ENCODE results near the gene EXOC6B.

EXOC6B gene

GRCh38 chr2:72815655-72816278 lies 10.1 kb downstream of the EXOC6B start:
- 83 to 89% methylated on average over 13 of the region's 13 CpGs for WGBS, 2 experiments

GRCh38 chr2:72813841-72814240 lies 12.0 kb downstream of the EXOC6B start:
- Histone ChIP-seq H3K4me1 (ENCODE audit: control insufficient read depth, insufficient read depth, low read length) (no peaks in the 10 kb centered on the region), H3K27me3 (ENCODE audit: control insufficient read depth, insufficient read depth, low read length, poor library complexity, severe bottlenecking) (no peaks in the 10 kb centered on the region), H3K27ac (ENCODE audit: insufficient read depth, low read depth, low read length, poor library complexity, severe bottlenecking) (no peak overlapping the region), H3K9me3 (ENCODE audit: control insufficient read depth, low read length) (no peaks in the 10 kb centered on the region), H3K4me3 (ENCODE audit: insufficient read depth, low read depth, low read length) (no peak overlapping the region), H3K36me3 (ENCODE audit: control insufficient read depth, insufficient read depth, low read length) (no peaks in the 10 kb centered on the region)
- WGBS, 2 experiments = 87 to 93% methylated on average over 2 of the region's 2 CpGs

More at GRCh38 chr2:72815655-72816278, 10.1 kb downstream of the EXOC6B start:
- Histone ChIP-seq H3K27me3 (ENCODE audit: control insufficient read depth, insufficient read depth, low read length, poor library complexity, severe bottlenecking) (no peaks in the 10 kb centered on the region), H3K4me1 (ENCODE audit: control insufficient read depth, insufficient read depth, low read length) (no peaks in the 10 kb centered on the region), H3K27ac (ENCODE audit: insufficient read depth, low read depth, low read length, poor library complexity, severe bottlenecking) (no peak overlapping the region), H3K9me3 (ENCODE audit: control insufficient read depth, low read length) (no peaks in the 10 kb centered on the region), H3K4me3 (ENCODE audit: insufficient read depth, low read depth, low read length) (no peak overlapping the region), H3K36me3 (ENCODE audit: control insufficient read depth, insufficient read depth, low read length) (no peaks in the 10 kb centered on the region)

GRCh38 chr2:72810165-72810564 lies 15.7 kb downstream of the EXOC6B start:
- H3K9me3 ChIP-seq (ENCODE audit: control insufficient read depth, low read length) = no peaks in the 10 kb centered on the region
- H3K4me3 ChIP-seq (ENCODE audit: insufficient read depth, low read depth, low read length) = no peak overlapping the region
- H3K27ac ChIP-seq (ENCODE audit: insufficient read depth, low read depth, low read length, poor library complexity, severe bottlenecking) = no peak overlapping the region
- 83 to 100% methylated on average over 1 to 2 of the region's 4 CpGs for WGBS, 2 experiments
- H3K27me3 ChIP-seq (ENCODE audit: control insufficient read depth, insufficient read depth, low read length, poor library complexity, severe bottlenecking) = no peaks in the 10 kb centered on the region
- H3K36me3 ChIP-seq (ENCODE audit: control insufficient read depth, insufficient read depth, low read length) = no peaks in the 10 kb centered on the region
- no peaks in the 10 kb centered on the region for H3K4me1 ChIP-seq (ENCODE audit: control insufficient read depth, insufficient read depth, low read length)

GRCh38 chr2:72809095-72809494 lies 16.7 kb downstream of the EXOC6B start:
- Histone ChIP-seq H3K4me1 (ENCODE audit: control insufficient read depth, insufficient read depth, low read length) (no peaks in the 10 kb centered on the region), H3K27ac (ENCODE audit: insufficient read depth, low read depth, low read length, poor library complexity, severe bottlenecking) (no peak overlapping the region), H3K27me3 (ENCODE audit: control insufficient read depth, insufficient read depth, low read length, poor library complexity, severe bottlenecking) (no peaks in the 10 kb centered on the region), H3K36me3 (ENCODE audit: control insufficient read depth, insufficient read depth, low read length) (no peaks in the 10 kb centered on the region), H3K4me3 (ENCODE audit: insufficient read depth, low read depth, low read length) (no peak overlapping the region), H3K9me3 (ENCODE audit: control insufficient read depth, low read length) (no peaks in the 10 kb centered on the region)
- 83% methylated on average over 1 of the region's 1 CpG; no CpG with 5 or more reads in 1 of the 2 experiments for WGBS, 2 experiments

- Histone ChIP-seq H3K36me3 (ENCODE audit: control insufficient read depth, insufficient read depth, low read length) (no peaks in the 10 kb centered on the region), H3K9me3 (ENCODE audit: control insufficient read depth, low read length) (no peaks in the 10 kb centered on the region), H3K27me3 (ENCODE audit: control insufficient read depth, insufficient read depth, low read length, poor library complexity, severe bottlenecking) (no peaks in the 10 kb centered on the region), H3K4me3 (ENCODE audit: insufficient read depth, low read depth, low read length) (no peak overlapping the region), H3K27ac (ENCODE audit: insufficient read depth, low read depth, low read length, poor library complexity, severe bottlenecking) (no peak overlapping the region), H3K4me1 (ENCODE audit: control insufficient read depth, insufficient read depth, low read length) (no peaks in the 10 kb centered on the region)
- 89 to 95% methylated on average over 3 of the region's 3 CpGs for WGBS, 2 experiments
Measured at GRCh38 chr2:72806280-72806945, 19.4 kb downstream of the EXOC6B start.

- no peak overlapping the region for H3K4me3 ChIP-seq (ENCODE audit: insufficient read depth, low read depth, low read length)
- H3K36me3 ChIP-seq (ENCODE audit: control insufficient read depth, insufficient read depth, low read length) = no peaks in the 10 kb centered on the region
- H3K27ac ChIP-seq (ENCODE audit: insufficient read depth, low read depth, low read length, poor library complexity, severe bottlenecking) = no peak overlapping the region
- no peaks in the 10 kb centered on the region for H3K27me3 ChIP-seq (ENCODE audit: control insufficient read depth, insufficient read depth, low read length, poor library complexity, severe bottlenecking)
- H3K4me1 ChIP-seq (ENCODE audit: control insufficient read depth, insufficient read depth, low read length) = no peaks in the 10 kb centered on the region
- H3K9me3 ChIP-seq (ENCODE audit: control insufficient read depth, low read length) = no peaks in the 10 kb centered on the region
Measured at GRCh38 chr2:72803626-72804320, 22.1 kb downstream of the EXOC6B start.

- Histone ChIP-seq H3K27ac (ENCODE audit: insufficient read depth, low read depth, low read length, poor library complexity, severe bottlenecking) (no peak overlapping the region), H3K9me3 (ENCODE audit: control insufficient read depth, low read length) (no peaks in the 10 kb centered on the region), H3K4me1 (ENCODE audit: control insufficient read depth, insufficient read depth, low read length) (no peaks in the 10 kb centered on the region), H3K4me3 (ENCODE audit: insufficient read depth, low read depth, low read length) (no peak overlapping the region), H3K36me3 (ENCODE audit: control insufficient read depth, insufficient read depth, low read length) (no peaks in the 10 kb centered on the region), H3K27me3 (ENCODE audit: control insufficient read depth, insufficient read depth, low read length, poor library complexity, severe bottlenecking) (no peaks in the 10 kb centered on the region)
- 83 to 100% methylated on average over 1 of the region's 1 CpG for WGBS, 2 experiments
Measured at GRCh38 chr2:72803151-72803550, 22.7 kb downstream of the EXOC6B start.

GRCh38 chr2:72800492-72800891 lies 25.3 kb downstream of the EXOC6B start:
- H3K9me3 ChIP-seq (ENCODE audit: control insufficient read depth, low read length) = no peaks in the 10 kb centered on the region
- no peak overlapping the region for H3K27ac ChIP-seq (ENCODE audit: insufficient read depth, low read depth, low read length, poor library complexity, severe bottlenecking)
- H3K4me3 ChIP-seq (ENCODE audit: insufficient read depth, low read depth, low read length) = no peak overlapping the region
- H3K4me1 ChIP-seq (ENCODE audit: control insufficient read depth, insufficient read depth, low read length) = no peaks in the 10 kb centered on the region
- no peaks in the 10 kb centered on the region for H3K36me3 ChIP-seq (ENCODE audit: control insufficient read depth, insufficient read depth, low read length)
- WGBS, 2 experiments = 84 to 92% methylated on average over 2 of the region's 2 CpGs
- no peaks in the 10 kb centered on the region for H3K27me3 ChIP-seq (ENCODE audit: control insufficient read depth, insufficient read depth, low read length, poor library complexity, severe bottlenecking)

GRCh38 chr2:72797740-72798139 lies 28.1 kb downstream of the EXOC6B start:
- 92 to 100% methylated on average over 2 of the region's 4 CpGs for WGBS, 2 experiments
- no peaks in the 10 kb centered on the region for H3K36me3 ChIP-seq (ENCODE audit: control insufficient read depth, insufficient read depth, low read length)
- H3K4me3 ChIP-seq (ENCODE audit: insufficient read depth, low read depth, low read length) = no peak overlapping the region

GRCh38 chr2:72796766-72797165 lies 29.1 kb downstream of the EXOC6B start:
- H3K4me3 ChIP-seq (ENCODE audit: insufficient read depth, low read depth, low read length) = no peak overlapping the region

More at GRCh38 chr2:72797740-72798139, 28.1 kb downstream of the EXOC6B start:
- H3K9me3 ChIP-seq (ENCODE audit: control insufficient read depth, low read length) = no peaks in the 10 kb centered on the region
- no peak overlapping the region for H3K27ac ChIP-seq (ENCODE audit: insufficient read depth, low read depth, low read length, poor library complexity, severe bottlenecking)
- H3K4me1 ChIP-seq (ENCODE audit: control insufficient read depth, insufficient read depth, low read length) = no peaks in the 10 kb centered on the region
- H3K27me3 ChIP-seq (ENCODE audit: control insufficient read depth, insufficient read depth, low read length, poor library complexity, severe bottlenecking) = no peaks in the 10 kb centered on the region

More at GRCh38 chr2:72796766-72797165, 29.1 kb downstream of the EXOC6B start:
- Histone ChIP-seq H3K36me3 (ENCODE audit: control insufficient read depth, insufficient read depth, low read length) (no peaks in the 10 kb centered on the region), H3K27me3 (ENCODE audit: control insufficient read depth, insufficient read depth, low read length, poor library complexity, severe bottlenecking) (no peaks in the 10 kb centered on the region), H3K9me3 (ENCODE audit: control insufficient read depth, low read length) (no peaks in the 10 kb centered on the region), H3K27ac (ENCODE audit: insufficient read depth, low read depth, low read length, poor library complexity, severe bottlenecking) (no peak overlapping the region), H3K4me1 (ENCODE audit: control insufficient read depth, insufficient read depth, low read length) (no peaks in the 10 kb centered on the region)

Measured in ectodermal cell (in vitro differentiated cells).